Upper lobe of left lung (tissue), 4 donors: Measurements from ENCODE around the gene ZNF557.

Source experiments
- CTCF ChIP-seq, 6 experiments: fragments of 450-650 bp in 4 of 6; fragments of 200-600 bp in 2 of 6; sonication (generic) in 2 of 6; IDR thresholded peaks; one replicate each; pipeline ENCODE4 v1.5.1; 2016 to 2019; ENCODE audit warnings: antibody characterized with exemption in 6 of 6
- EP300 ChIP-seq, 4 donors: sonication (generic); formaldehyde crosslinking; IDR thresholded peaks; one replicate each; pipeline ENCODE4 v1.5.1; 2017; ENCODE audit warnings: antibody characterized with exemption in 4 of 4, control low read depth in 2 of 4
- POLR2A ChIP-seq, 4 donors: fragments of 450-650 bp; IDR thresholded peaks; one replicate each; pipeline ENCODE4 v1.5.1; 2016 to 2017; ENCODE audit warnings: antibody characterized with exemption in 4 of 4, mild to moderate bottlenecking in 2 of 4
- POLR2AphosphoS5 ChIP-seq, 2 donors: sonication (generic); formaldehyde crosslinking; IDR thresholded peaks; one replicate each; pipeline ENCODE4 v1.5.1; 2017; ENCODE audit warnings: antibody characterized with exemption in 2 of 2

- TF ChIP-seq CTCF (IDR thresholded peaks at IDR 0.05) = no peak
- no peak for TF ChIP-seq POLR2A (IDR thresholded peaks at IDR 0.05)
- no peak for TF ChIP-seq EP300 (IDR thresholded peaks at IDR 0.05)
- TF ChIP-seq POLR2AphosphoS5 (IDR thresholded peaks at IDR 0.05) = no peak
Measured at GRCh38 chr19:7104747-7105447, 35.4 kb downstream of the ZNF557 start.
